Hepatocyte (in vitro differentiated cells): ENCODE results near the gene WNT3A.

Experiments used
- EZH2 ChIP-seq: fragments of 200-600 bp; sonication (generic); IDR thresholded peaks from 2 replicates; pipeline ENCODE4 v1.6.1; 2016; ENCODE audit warnings: antibody characterized with exemption, mild to moderate bottlenecking, borderline replicate concordance
- EZH2phosphoT487 ChIP-seq: fragments of 200-600 bp; sonication (generic); IDR thresholded peaks from one replicate; pipeline ENCODE4 v1.6.1; 2018; ENCODE audit warnings: antibody characterized with exemption, mild to moderate bottlenecking, low read depth, moderate library complexity; ENCODE audit not compliant: unreplicated experiment, severe bottlenecking
- TF ChIP-seq, protein P1 (sequence below): fragments of 200-600 bp; sonication (generic); IDR thresholded peaks from 2 replicates; pipeline ENCODE4 v1.5.1; 2016; ENCODE audit warnings: antibody characterized with exemption, mild to moderate bottlenecking; ENCODE audit not compliant: poor library complexity

DNA sequence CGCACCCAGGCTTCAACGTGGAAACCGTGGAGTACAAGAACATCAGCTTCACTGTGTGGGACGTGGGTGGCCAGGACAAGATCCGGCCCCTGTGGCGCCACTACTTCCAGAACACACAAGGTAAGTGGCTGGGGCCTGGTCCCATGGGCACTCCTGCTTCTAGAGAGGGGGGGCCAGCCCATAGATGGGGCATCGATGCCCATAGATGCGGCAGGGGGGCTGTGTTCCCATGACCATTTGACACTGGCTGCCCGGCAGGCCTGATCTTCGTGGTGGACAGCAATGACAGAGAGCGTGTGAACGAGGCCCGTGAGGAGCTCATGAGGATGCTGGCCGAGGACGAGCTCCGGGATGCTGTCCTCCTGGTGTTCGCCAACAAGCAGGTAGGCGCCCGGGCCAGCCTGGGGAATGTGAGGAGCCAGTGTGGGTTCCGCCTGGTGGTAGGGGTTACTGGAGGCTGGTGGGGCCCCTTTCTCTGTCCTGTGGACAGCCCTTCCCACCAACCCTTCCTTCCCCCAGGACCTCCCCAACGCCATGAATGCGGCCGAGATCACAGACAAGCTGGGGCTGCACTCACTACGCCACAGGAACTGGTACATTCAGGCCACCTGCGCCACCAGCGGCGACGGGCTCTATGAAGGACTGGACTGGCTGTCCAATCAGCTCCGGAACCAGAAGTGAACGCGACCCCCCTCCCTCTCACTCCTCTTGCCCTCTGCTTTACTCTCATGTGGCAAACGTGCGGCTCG lies 90.7 kb downstream of the WNT3A start:
- TF ChIP-seq, protein P1, sequence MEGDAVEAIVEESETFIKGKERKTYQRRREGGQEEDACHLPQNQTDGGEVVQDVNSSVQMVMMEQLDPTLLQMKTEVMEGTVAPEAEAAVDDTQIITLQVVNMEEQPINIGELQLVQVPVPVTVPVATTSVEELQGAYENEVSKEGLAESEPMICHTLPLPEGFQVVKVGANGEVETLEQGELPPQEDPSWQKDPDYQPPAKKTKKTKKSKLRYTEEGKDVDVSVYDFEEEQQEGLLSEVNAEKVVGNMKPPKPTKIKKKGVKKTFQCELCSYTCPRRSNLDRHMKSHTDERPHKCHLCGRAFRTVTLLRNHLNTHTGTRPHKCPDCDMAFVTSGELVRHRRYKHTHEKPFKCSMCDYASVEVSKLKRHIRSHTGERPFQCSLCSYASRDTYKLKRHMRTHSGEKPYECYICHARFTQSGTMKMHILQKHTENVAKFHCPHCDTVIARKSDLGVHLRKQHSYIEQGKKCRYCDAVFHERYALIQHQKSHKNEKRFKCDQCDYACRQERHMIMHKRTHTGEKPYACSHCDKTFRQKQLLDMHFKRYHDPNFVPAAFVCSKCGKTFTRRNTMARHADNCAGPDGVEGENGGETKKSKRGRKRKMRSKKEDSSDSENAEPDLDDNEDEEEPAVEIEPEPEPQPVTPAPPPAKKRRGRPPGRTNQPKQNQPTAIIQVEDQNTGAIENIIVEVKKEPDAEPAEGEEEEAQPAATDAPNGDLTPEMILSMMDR = no peak
- TF ChIP-seq EZH2 (no peak), EZH2phosphoT487 (no peak)
